BLaER1 (cell line): Measurements from ENCODE around the gene SLC12A9.

Experiments
- H3K27ac ChIP-seq: shearing (Covaris generic); formaldehyde crosslinking; 2 replicates; pipeline ENCODE4 v1.8.1; 2022
- H3K27me3 ChIP-seq: shearing (Covaris generic); formaldehyde crosslinking; 2 replicates; pipeline ENCODE4 v1.8.1; 2022
- H3K36me3 ChIP-seq: shearing (Covaris generic); formaldehyde crosslinking; 2 replicates; pipeline ENCODE4 v1.8.1; 2022
- H3K4me1 ChIP-seq: shearing (Covaris generic); formaldehyde crosslinking; 2 replicates; pipeline ENCODE4 v1.8.1; 2022
- H3K4me2 ChIP-seq: shearing (Covaris generic); formaldehyde crosslinking; 2 replicates; pipeline ENCODE4 v1.8.1; 2022
- H3K4me3 ChIP-seq: shearing (Covaris generic); formaldehyde crosslinking; 2 replicates; pipeline ENCODE4 v1.8.1; 2022
- H3K9ac ChIP-seq: shearing (Covaris generic); formaldehyde crosslinking; 2 replicates; pipeline ENCODE4 v1.8.1; 2022
- H3K9me3 ChIP-seq: shearing (Covaris generic); formaldehyde crosslinking; 2 replicates; pipeline ENCODE4 v1.8.1; 2022
- H4K20me1 ChIP-seq: shearing (Covaris generic); formaldehyde crosslinking; 2 replicates; pipeline ENCODE4 v1.8.1; 2022
- Cebpa-rat ChIP-seq: shearing (Covaris generic); IDR thresholded peaks from 2 replicates; pipeline ENCODE4 v1.8.1; 2022

Gene SLC12A9

DNA sequence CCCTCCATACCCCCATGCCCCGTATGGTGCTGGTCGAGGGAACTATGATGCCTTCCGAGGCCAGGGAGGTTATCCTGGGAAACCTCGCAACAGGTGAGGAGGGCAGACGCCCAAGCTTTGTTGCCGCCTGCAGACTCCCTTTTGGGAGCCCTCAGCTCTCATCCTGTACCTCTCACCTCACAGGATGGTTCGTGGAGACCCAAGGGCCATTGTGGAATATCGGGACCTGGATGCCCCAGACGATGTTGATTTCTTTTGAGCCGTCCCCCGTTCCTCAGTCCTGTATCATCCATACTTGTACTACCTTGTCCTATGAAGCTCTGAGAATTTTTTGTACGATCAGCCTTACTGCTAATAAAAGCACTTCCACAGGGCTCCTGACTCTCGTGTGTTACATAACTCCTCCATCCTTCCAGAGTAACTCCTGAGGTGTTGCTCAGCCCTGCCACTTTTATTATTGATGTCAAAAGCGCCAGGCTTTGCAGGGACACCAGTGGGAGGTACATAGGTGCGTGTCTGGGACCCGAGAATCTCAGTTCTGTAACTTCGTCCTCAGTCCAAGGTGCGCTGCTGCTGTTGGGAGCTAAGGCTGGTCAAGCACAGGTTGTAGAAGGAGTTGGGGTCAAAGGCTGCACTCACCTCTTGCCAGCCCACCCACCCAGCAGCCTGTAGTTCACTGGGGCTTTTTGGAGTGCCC lies 35.9 kb downstream of the SLC12A9 start:
- peak overlapping the region; percentile 94 for H3K9ac ChIP-seq
- peaks cover 78% of the 10 kb centered on the region for H3K4me1 ChIP-seq
- H3K27ac ChIP-seq, result peak overlapping the region; percentile 97
- no peaks in the 10 kb centered on the region for H3K9me3 ChIP-seq
- H3K4me3 ChIP-seq, result peak overlapping the region; percentile 93
- H3K27me3 ChIP-seq, result peaks cover 31% of the 10 kb centered on the region
- peaks cover 56% of the 10 kb centered on the region for H4K20me1 ChIP-seq
- peaks cover 52% of the 10 kb centered on the region for H3K36me3 ChIP-seq
- H3K4me2 ChIP-seq, result peak overlapping the region; percentile 99
- TF ChIP-seq Cebpa-rat, result no peak

DNA sequence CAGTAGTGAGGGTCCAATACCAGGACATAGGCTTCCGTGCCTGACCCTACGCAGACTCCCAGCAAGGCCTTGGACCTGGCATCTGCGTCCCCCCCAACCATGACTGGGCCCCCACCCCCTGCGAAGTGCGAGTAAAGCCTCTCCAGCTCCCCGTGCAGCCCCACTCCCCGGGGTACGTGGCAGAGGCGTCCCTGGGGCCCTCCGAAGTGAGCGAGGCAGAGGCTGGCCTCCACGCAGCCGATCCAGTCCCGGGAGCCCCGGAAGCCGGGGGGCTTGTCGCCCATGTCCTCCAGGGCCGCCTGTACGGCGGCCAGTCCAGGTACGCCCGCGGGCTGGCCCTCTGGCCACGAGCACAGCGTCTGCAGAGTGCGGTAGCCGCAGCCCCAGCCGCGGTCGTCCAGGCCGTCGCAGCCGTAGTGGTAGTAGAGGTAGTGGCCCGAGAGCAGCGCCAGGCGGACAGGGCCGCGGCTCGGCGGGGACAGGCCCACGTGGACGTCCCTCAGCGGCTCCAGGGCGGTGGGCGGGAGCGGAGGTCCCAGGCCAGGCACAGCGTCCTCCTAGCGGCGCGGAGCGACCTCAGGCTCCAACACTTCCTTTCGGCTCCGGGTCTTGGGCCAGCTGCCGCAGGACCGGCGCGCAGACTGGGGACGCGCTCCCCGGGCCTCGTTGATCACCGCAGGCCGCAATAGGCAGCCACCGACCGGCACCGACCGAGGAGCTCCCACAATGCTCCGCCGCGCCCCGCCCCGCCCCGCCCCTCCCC lies 36.7 kb downstream of the SLC12A9 start, which contains the start of gene UFSP1:
Gene UFSP1, minus strand, starts transcription at position 728 of the 763 bp plus-strand sequence. Its CDS starts 444 bp downstream, at position 284.
- Histone ChIP-seq H3K36me3 (peaks cover 45% of the 10 kb centered on the region), H3K4me3 (peak within 1 kb of the TSS; percentile 93)

DNA sequence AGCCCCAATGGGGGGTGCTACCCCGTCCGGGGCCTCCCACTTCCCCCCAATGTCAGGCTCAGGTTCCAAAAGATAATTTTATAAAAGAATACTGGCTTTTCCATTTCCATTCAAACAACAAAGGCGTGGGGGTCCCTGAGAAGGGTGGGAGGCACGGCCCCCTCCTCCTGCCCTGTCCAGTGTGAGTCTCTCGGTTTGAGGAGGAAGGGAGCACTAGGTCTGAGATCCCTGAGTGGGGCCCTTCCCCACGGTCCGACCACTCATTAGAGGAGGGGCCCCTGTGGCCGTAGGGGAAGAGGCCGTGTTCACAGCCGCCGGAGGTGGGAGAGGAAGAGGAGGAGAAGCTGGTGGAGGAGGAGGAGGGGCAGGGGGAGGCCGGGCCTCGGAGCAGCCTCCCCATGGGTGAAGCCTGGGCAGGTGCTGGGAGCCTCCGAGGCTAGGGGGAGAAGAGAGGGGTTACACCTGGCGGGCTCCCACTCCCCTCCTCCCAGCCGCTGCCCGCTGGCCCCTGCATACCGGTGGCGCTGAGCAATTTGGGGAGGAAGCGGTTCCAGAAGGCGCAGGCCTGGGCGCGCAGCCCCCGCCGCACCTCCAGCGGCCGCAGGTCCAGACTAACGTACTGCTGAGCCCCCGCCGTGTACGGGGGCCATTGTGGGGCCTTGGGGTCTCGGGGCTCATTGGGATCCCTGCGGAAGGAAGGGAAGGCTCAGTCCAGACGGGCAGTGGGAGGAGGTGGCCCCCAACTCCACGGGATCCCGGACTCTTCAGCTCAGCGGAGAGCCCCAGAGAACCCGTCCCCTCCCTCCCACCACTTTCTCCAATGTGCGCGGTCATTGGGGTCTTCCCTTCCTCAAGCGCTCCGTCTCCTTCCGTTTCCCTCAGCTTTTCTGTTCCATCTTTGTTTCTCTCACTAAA lies 38.4 kb downstream of the SLC12A9 start:
- Histone ChIP-seq H3K4me3 (peak overlapping the region; percentile 93), H3K4me1 (peaks cover 67% of the 10 kb centered on the region), H3K36me3 (peaks cover 27% of the 10 kb centered on the region), H3K4me2 (peak overlapping the region; percentile 96), H4K20me1 (peaks cover 39% of the 10 kb centered on the region), H3K27me3 (peaks cover 56% of the 10 kb centered on the region), H3K27ac (peak overlapping the region; percentile 67), H3K9ac (peak overlapping the region; percentile 53), H3K9me3 (no peaks in the 10 kb centered on the region)
- TF ChIP-seq Cebpa-rat, result no peak

More for the DNA sequence above, 36.7 kb downstream of the SLC12A9 start, which contains the start of gene UFSP1:
- H3K27ac ChIP-seq, result peak within 1 kb of the TSS; percentile 97
- peaks cover 39% of the 10 kb centered on the region for H3K27me3 ChIP-seq
- no peak for TF ChIP-seq Cebpa-rat
- no peaks in the 10 kb centered on the region for H3K9me3 ChIP-seq
- H3K4me2 ChIP-seq, result peak within 1 kb of the TSS; percentile 99
- peaks cover 49% of the 10 kb centered on the region for H4K20me1 ChIP-seq
- H3K4me1 ChIP-seq, result peaks cover 72% of the 10 kb centered on the region
- peak within 1 kb of the TSS; percentile 94 for H3K9ac ChIP-seq

DNA sequence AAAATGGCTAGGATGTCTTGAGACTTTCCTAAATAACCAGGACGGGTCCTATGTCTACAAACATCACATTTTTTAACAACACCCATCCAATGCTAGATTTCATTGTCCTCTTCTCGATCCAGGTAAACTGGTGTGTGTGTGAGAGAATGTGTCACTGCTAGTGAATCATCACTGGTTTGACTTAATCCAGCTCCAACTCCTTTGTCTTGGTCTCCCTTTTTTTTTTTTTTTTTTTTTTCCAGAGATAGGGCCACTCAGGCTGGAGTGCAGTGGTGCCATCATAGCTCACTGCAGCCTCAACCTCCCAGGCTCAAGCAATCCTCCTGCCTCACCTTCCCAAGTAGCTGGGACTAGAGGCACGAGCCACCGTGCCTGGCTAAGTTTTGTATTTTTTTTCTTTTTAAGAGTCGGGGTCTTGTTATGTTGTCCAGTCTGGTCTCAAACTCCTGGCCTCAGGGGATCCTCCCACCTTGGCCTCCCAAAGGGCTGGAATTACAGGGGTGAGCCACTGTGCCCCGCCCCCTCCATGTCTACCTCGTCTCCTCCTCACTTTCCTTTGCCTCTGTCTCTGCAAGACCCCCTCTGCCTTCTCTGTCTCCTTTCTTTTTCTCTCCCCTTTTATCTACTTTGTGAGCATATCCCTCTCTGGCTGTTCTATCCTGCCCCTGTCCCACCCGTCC lies 39.2 kb downstream of the SLC12A9 start:
- Histone ChIP-seq H3K27me3 (peaks cover 64% of the 10 kb centered on the region), H3K9me3 (no peaks in the 10 kb centered on the region), H3K4me3 (no peak overlapping the region), H3K4me2 (no peak overlapping the region), H3K36me3 (peaks cover 19% of the 10 kb centered on the region), H3K9ac (no peak overlapping the region), H4K20me1 (peaks cover 38% of the 10 kb centered on the region), H3K27ac (no peak overlapping the region), H3K4me1 (peaks cover 59% of the 10 kb centered on the region)
- TF ChIP-seq Cebpa-rat, result no peak

DNA sequence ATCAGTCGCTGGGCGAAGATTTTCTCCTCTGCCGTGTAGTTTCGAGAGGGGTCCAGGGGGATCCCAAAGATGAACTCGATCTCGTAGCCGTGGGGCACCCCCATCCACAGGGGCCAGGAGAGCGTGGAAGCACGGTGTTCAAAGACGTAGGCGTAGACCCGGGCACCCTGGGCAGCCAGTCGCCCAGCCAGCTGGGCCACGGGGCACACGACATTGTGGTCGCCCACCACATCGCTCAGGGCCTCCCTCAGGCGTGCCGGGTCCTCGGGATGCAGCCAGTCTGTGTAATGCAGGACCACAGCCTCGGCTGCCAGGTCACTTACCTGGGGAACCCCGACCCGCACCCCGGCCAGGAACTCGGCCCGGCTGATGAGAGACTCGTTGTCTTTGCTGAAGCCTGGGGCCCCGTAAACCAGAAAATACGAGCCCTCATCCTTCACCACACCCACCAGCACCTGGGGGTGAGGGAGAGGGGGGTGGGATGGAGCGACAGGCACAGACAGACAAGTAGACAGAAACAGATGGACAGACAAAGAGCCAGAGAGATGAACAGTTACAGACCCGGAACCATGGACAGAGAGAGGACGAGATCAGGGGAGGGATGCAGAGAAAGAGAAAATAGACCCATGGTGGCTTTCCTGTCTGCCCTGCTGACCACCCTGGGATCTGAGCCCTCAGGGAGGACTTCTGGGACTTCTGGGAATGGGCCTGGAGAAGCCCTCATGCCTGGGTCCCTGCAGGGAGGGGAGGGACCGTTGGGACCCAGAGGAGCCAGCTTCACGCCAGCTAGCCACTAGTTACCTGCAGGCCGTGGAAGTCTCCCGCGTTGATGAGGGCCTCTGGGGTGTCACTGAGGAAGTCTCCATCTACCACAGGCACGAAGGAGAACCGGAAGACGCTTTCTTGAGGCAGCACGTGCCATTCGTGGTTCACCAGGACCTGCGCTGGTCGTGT lies 40.1 kb downstream of the SLC12A9 start:
- Histone ChIP-seq H3K9ac (no peak overlapping the region), H3K4me1 (peaks cover 50% of the 10 kb centered on the region), H3K4me2 (peak overlapping the region; percentile 50), H3K36me3 (peaks cover 12% of the 10 kb centered on the region), H4K20me1 (peaks cover 30% of the 10 kb centered on the region), H3K9me3 (no peaks in the 10 kb centered on the region), H3K27ac (no peak overlapping the region), H3K4me3 (no peak overlapping the region), H3K27me3 (peaks cover 73% of the 10 kb centered on the region)
- TF ChIP-seq Cebpa-rat, result no peak

DNA sequence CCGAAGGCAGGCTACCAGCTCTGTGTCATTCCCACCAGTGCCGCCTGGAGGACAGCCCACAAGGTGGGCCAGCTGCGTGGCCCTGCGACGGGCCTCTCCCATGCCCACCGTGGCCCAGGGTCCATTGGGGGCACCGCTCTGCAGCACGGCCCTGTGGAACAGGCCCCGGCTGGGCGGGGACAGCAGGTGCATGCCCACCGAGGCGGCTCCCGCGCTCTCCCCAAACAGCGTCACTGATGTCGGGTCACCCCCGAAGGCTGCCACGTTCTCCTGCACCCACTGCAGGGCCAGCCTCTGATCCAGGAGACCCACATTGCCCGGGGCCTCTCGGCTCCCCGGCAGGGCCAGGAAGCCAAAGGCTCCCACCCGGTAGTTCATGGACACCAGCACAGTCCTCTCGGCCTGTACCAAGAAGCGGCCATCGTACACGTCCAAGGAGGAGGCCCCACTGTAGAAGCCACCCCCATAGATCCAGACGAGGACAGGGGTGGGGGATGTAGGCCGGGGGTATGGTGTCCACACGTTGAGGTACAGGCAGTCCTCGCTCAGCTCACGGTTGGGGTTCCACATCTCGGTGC lies 40.9 kb downstream of the SLC12A9 start:
- Histone ChIP-seq H3K4me1 (peaks cover 42% of the 10 kb centered on the region), H3K4me2 (peak overlapping the region; percentile 50), H3K9me3 (no peaks in the 10 kb centered on the region), H4K20me1 (peaks cover 24% of the 10 kb centered on the region), H3K36me3 (peaks cover 5% of the 10 kb centered on the region), H3K9ac (no peak overlapping the region), H3K27me3 (peaks cover 77% of the 10 kb centered on the region), H3K27ac (no peak overlapping the region), H3K4me3 (no peak overlapping the region)
- no peak for TF ChIP-seq Cebpa-rat

DNA sequence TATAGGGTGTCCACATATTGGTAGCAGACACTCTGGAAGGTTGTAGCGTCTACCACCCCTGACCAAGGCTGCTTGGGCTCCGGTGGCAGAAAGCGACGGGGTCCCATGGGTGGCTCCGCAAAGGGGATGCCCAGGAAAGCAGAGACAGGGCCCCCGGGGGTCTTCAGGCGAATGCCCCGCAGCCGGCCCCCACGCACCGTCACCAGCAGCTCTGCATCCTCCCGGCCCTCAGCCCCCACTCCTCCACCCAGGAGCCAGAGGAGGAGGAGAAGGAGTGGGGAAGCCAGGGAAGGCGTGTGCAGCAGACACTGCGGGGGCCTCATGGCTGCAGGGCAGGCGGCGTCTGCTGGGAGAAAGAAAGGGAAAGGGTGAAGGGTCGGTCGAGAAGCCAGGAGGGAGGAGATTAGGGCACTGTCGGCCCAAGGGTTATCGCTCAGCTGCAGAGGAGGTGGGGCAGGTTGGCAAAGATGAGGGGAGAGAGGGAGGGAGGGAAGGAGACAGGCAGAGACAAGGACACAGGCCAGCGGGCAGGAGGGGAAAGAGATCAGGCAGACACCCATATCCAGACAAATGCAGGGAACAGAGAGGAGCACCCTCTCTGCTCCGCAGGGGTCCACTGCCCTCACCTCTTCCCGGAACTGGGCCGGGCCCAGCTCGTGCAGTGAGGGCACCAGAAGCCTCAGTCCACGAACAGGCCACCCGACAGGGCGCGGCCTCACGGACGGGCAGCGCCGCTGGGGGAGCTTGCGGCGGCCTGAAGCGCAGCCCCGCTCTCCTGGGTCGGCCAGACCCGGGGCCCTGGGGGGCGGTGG lies 41.6 kb downstream of the SLC12A9 start:
- no peaks in the 10 kb centered on the region for H3K9me3 ChIP-seq
- H3K36me3 ChIP-seq, result no peaks in the 10 kb centered on the region
- peak overlapping the region; percentile 100 for H3K4me2 ChIP-seq
- no peak for TF ChIP-seq Cebpa-rat
- H4K20me1 ChIP-seq, result peaks cover 16% of the 10 kb centered on the region
- H3K9ac ChIP-seq, result no peak overlapping the region
- H3K4me3 ChIP-seq, result peak overlapping the region; percentile 71
- peaks cover 77% of the 10 kb centered on the region for H3K27me3 ChIP-seq
- H3K4me1 ChIP-seq, result peaks cover 35% of the 10 kb centered on the region
- H3K27ac ChIP-seq, result no peak overlapping the region
